Measurements from ENCODE around the gene TM2D1.
A peak's percentile ranks its signal among the peaks of the same experiment; 100 is the strongest.

TM2D1 gene

DNA sequence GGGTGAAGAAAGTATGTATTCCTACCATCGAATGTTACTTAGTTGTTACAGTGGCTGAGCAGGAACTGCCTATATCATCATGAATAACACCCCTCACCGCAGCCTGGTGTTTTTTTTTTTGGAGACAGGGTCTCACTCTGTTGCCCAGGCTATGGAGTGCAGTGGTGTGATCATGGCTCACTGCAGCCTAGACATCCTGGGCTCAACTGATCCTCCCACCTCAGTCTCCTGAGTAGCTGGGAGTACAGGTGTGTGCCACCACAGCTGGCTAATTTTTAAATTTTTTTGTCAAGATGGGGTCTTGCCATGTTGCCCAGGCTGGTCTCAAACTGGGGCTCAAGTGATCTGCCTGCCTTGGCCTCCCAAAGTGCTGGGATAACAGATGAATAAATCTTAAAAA, 24.6 kb upstream of the TM2D1 start:
- DNase-seq (ENCODE audit: low read depth) = no peak
- TF ChIP-seq, protein P1, sequence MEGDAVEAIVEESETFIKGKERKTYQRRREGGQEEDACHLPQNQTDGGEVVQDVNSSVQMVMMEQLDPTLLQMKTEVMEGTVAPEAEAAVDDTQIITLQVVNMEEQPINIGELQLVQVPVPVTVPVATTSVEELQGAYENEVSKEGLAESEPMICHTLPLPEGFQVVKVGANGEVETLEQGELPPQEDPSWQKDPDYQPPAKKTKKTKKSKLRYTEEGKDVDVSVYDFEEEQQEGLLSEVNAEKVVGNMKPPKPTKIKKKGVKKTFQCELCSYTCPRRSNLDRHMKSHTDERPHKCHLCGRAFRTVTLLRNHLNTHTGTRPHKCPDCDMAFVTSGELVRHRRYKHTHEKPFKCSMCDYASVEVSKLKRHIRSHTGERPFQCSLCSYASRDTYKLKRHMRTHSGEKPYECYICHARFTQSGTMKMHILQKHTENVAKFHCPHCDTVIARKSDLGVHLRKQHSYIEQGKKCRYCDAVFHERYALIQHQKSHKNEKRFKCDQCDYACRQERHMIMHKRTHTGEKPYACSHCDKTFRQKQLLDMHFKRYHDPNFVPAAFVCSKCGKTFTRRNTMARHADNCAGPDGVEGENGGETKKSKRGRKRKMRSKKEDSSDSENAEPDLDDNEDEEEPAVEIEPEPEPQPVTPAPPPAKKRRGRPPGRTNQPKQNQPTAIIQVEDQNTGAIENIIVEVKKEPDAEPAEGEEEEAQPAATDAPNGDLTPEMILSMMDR (conservative IDR thresholded peaks at IDR 0.05; ENCODE audit: low read length) = no peak

DNA sequence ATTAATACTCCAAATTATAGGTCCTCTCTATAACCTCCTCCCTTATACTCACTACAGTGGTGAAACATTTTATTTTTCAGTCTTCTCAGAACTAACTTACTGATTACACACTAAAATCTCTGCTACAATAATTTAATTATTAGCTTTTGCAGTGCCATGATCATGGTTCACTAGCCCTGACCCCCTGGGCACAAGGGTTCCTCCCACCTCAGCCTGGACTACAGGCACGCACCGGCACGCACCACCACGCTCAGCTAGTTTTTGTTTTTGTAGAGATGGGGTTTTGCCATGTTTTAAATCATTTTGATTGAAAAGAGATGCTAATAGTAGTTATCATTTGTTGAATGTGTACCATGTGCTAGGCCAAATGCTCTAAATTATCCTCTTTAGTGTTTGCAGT, 23.6 kb upstream of the TM2D1 start:
- TF ChIP-seq, protein P1 (conservative IDR thresholded peaks at IDR 0.05; ENCODE audit: low read length) = no peak
- no peak overlapping the region for H3K4me3 ChIP-seq (ENCODE audit: low read length)
- no peak for DNase-seq (ENCODE audit: low read depth)

More for the DNA sequence above, 24.6 kb upstream of the TM2D1 start:
- no peak overlapping the region for H3K4me3 ChIP-seq (ENCODE audit: low read length)

DNA sequence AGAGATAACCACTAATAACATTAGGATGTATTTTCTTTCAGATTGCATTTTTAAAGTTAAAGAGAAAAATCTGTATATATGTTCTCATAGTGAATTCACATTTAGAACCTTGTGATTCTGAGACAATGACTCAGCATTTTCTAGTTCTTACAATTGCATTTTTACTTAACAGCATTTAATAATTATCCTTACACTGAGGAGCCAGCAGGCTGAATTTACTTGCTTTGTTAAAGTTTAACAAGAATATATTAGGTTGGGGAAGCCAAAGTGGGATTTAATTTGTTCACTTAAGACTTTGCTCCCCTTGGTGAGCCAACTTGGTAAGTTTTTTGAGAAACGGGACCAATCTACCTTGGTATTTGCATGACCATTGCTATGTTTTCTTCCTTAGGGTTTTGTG, 21.9 kb upstream of the TM2D1 start:
- H3K4me3 ChIP-seq (ENCODE audit: low read length) = peak overlapping the region; percentile 8
- TF ChIP-seq, protein P1 (conservative IDR thresholded peaks at IDR 0.05; ENCODE audit: low read length) = no peak
- DNase-seq (ENCODE audit: low read depth) = peak; percentile 42

DNA sequence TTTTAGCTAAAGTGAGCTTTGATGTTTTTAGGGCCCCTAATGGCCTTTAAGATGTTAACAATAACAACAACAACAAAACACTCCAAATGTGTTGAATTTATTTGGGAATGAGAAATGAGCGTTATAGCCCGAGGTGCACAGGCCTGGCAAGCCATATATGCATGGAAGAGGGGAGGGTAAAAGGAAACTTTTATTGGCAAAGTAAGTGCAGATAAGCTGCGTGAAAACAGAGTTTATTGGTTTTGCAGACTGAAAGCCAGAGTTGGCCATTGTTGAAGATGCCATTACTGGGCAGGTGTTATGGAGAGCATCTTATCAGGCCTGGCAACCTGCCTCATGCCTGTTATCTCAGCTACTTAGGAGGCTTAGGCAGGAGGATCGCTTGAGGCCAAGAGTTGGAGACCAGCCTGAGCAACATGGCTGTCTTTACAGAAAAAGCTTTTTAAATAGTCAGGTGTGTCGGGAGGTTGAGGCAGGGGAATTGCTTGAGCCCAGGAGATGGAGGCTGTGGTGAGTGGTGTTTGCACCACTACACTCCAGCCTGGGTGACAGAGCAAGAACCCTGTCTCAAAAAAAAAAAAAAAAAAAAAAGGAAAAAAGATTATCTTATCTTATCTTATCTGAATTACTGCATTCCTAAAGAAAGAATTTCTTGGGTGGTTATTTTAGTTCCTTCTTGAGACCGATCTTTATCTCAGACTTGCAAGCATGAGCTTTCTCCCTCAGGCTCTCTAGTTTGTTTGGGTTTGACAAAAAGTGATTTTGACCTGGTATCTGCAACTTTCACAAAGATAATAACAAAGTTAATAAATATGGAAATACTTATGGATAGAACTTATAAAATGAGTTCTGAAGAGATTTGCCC, 19.0 kb upstream of the TM2D1 start:
- no peak overlapping the region for H3K4me3 ChIP-seq (ENCODE audit: low read length)
- TF ChIP-seq, protein P1 (conservative IDR thresholded peaks at IDR 0.05; ENCODE audit: low read length) = no peak
- no peak for DNase-seq (ENCODE audit: low read depth)

DNA sequence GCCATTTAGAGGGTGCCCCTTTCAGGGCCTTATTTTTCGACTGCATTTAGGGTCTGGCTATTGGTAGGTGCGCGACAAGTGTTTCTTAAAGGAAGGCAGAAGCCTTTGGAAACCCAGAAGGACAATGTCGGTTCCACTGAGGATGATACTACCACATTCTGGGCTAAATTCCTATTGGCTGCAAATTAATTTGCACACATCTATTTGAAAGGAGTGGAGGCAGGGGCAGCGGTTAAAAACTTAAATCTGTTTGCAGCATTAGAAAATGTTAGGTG, 18.4 kb upstream of the TM2D1 start:
- peak; percentile 12 for DNase-seq (ENCODE audit: low read depth)
- TF ChIP-seq, protein P1 (conservative IDR thresholded peaks at IDR 0.05; ENCODE audit: low read length) = no peak
- peak overlapping the region; percentile 76 for H3K4me3 ChIP-seq (ENCODE audit: low read length)

DNA sequence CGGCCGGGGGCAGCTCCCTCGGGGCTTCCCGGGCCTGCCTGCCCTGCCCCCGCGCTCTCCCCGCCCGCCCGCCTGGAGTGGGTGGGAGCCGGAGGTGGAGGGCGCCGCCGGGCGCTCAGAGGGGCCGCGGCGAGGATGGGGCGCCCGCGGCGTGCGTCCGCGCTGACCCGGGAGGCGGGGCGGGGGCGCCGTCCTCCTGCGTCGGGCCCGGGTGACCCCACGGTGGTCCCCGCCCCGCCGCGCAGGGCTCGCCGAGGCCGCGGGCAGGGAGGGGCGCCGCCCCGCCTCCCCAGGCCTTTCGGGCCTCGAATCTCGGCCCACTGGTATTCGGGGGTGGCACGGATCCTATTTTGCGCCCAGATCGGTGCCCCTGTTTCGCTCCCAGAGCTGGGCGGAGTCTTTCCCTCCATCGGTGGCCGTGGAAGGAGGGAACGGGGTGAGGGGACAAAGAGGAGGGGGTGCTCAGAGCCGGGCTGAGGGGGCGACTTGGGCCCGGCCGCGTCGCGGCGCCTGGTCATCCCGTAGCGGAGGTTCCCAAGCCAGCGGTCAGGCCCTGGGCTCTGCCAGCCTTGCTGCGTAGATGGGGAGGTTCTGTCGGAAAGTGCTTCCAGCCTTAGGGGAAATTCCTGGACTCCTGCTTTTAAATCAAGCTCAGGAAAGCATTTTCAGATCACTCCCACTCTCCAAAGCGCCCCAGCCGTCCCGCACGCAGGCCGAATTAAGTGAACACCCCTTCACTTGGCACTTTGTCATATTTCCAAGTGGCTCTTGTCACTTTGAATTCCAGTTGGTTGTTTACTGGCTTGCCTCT, 17.9 kb upstream of the TM2D1 start:
- TF ChIP-seq, protein P1 (conservative IDR thresholded peaks at IDR 0.05; ENCODE audit: low read length) = no peak
- DNase-seq (ENCODE audit: low read depth) = peak; percentile 61
- H3K4me3 ChIP-seq (ENCODE audit: low read length) = peak overlapping the region; percentile 76
